GM21515 (cell line): ENCODE results near the gene LSM14B.
"Not testable (repeated sequence)": the region's sequence is repeated elsewhere in the genome, so short reads cannot be mapped to it uniquely, and the experiment has no call there.

ENCODE experiments used
- ATAC-seq: cut with Tn5 transposase; IDR thresholded peaks from one replicate; pipeline ENCODE4 v1.9.1; 2021; ENCODE audit not compliant: unreplicated experiment

Gene LSM14B

DNA sequence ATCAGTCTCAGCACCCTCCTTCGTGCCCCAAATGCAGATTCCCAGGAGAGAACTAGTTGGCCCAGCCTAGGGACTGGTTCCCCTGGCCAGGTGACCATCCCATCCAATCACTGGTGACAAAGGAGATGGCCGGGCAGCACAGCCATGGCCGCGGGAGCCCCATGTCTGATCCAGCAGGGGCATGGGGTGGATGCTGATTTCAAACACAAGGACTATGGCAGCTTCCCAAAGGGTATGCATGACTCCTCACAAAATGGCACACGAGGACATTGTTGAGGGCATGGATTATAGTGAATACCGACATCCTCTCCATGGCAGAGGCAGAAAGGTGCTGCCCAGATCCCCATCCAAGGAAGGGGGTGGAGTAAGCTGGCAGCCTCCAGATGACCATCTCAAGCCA is 9.9 kb upstream of the LSM14B start:
- no peak for ATAC-seq

DNA sequence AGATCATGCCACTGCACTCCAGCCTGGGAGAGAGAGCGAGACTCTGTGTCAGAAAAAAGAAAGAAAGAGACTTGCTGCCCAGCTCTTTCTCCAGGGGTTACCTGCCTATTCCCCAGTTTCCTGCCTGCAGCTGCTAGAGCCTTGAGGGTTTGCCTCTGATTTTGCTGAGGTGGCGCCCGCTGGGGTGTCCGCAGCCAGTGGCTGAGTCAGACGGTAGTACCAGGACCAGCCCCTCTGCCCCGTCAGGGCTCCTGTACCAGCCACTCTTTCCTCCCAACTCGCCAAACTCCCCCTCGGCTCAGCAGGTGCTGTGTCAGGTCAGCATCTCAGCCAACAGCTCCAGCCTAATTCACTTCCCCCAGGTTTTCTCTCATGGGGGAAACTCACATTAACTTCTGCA is 7.4 kb upstream of the LSM14B start:
- no peak for ATAC-seq

DNA sequence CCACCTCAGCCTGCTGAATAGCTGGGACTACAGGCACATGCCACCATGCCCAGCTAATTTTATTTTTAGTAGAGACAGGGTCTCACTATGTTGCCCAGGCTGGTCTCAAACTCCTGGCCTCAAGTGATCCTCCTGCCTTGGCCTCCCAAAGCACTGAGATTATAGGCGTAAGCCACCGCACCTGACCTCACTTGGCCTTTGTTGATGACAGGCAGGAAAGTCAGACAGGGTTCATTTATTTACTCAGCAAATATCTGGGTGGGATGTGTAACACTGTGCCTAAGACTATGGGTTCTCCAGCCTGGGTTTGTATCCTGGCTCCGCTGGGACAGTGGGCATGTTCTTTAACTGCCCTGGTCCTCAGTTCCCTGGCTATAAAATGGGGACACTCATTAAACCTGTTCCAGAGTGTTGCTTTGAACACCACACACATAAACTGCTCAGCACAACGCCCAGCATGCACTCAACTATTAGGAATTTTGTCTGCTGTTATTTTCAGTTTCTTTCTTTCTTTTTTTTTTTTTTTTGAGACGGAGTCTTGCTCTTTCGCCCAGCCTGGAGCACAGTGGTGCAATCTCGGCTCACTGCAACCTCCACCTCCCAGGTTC is 6.4 kb upstream of the LSM14B start:
- ATAC-seq = not testable (repeated sequence)

DNA sequence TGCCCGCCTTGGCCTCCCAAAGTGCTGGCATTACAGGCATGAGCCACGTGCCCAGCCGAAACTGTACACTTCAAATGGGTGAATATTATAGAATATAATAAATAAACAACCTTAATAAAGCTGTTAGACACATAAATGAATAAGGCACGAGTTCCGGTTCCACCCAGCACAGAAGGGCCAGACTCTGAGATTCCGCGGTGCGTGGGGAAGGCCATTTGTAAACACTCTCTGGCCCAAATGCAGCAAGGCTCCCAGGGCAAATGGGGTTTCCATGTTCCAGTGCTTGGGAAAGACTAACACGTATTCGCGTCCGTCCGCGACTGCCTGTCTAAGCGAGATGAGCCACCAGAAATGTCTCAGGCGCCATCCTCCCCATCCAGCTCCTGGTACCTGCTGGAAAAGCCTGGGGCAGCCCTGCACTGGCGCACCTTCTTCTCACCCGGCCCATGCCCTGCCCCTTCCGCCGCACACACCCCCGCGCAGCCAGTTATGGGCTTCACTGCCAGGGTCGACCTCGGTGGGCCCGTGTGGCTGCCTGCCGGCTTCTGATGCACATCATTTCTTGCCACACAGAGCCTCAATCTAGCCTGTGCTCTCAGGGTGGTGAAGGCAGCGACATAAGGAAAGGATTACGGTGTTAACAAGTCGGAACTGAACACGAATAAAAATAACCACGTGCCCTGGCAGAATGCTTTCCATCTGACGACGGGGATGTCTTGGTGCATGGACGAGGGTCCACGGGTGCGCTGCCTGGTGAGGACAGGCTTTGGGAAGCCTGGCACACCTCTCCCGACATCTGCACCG is 5.5 kb upstream of the LSM14B start:
- no peak for ATAC-seq

DNA sequence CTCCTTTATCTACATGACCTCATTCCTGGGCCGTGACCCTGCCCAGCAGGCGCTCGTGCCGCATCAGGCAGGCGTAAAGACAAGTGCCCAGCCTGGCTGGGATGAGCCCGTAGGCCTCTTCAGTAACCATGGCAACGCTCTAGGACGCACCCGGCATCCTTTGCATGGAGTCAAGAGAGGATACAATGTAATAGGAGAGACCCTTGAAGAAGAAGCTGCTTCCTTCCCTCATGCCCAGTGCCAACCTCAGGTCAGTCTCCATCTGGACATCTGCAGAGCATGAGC is 5.0 kb upstream of the LSM14B start:
- no peak for ATAC-seq

DNA sequence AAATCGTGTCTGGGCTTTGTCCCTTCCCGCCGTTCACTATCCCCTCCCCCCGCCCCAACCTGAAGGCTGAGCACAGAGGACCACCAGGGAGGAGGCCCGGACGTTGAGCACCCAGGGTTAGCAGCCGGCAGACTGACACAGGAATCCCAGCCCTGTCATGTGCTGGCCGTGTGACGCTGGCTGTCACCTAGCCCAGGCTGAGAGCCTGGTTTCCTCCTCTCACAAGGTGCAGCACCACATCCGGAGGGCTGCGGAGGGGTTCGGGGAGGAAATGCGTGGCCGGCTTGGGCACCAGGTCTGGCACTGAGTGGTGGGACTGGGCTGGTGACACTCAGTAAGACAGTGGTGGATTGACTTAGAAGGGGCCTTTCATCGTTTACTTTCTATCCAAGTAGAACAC is 4.6 kb upstream of the LSM14B start:
- ATAC-seq = no peak

DNA sequence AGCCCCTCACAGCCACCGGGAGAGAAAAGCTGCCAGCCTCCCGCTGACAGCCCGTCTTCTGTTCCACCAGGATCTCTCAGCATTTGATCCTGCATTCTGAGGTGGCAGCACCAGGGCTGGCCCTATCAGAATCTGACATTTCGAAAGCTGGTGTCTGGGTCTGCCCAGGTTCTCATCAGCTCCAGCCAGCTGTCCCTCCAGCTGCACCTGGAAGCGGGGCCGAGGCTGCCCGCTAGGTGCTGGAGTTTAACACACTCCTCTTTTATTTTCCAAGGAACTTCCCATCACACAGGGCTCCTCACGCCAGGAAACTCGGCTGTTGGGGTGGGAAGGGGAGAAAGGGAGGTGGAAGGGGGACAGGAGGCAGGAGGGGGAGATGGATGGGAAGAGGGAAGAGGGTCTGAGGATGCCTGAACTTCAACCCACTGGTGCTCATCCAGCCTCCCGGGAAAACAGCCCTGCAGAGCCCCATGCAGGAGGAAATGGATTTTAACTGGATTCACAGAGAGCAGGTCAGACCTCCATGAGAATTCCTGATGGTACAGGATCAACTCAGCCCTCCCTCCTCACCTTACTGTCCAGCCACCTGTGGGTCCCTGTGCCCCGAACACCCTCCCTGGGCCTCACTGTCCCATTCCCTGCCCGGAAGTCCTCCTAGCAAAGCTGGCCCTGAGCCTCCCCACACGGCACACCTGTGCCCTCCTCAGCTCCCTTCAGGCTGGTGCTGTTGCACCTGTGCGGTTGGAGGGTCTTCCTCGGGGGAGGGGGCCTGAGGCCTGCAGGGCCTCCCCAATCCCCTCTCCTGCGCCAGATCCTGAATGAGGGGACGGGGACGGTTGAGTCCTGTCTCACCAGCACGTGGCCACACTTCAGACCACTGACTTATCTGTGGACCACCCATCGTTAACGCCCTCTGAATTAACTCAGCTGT is 3.9 kb upstream of the LSM14B start:
- ATAC-seq = no peak

DNA sequence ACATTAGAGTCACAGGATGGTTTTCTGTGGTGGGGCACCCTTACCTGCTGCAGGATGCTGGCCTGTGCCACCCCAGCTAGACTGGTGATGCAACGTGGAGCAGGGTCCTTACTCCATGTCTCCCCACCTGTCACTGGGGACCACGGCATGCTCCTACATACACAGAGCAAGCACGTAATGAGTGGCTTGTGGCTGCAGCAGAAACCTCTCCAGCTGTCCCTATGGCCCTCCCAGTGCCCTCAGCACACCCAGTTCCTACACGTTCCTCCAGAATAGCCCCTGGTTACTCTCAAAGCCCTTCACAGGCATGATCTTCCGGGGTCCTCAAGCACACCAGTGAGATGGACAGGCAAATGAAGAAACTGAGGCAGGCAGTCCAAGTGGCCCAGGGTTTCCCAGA is 3.2 kb upstream of the LSM14B start:
- ATAC-seq = no peak

DNA sequence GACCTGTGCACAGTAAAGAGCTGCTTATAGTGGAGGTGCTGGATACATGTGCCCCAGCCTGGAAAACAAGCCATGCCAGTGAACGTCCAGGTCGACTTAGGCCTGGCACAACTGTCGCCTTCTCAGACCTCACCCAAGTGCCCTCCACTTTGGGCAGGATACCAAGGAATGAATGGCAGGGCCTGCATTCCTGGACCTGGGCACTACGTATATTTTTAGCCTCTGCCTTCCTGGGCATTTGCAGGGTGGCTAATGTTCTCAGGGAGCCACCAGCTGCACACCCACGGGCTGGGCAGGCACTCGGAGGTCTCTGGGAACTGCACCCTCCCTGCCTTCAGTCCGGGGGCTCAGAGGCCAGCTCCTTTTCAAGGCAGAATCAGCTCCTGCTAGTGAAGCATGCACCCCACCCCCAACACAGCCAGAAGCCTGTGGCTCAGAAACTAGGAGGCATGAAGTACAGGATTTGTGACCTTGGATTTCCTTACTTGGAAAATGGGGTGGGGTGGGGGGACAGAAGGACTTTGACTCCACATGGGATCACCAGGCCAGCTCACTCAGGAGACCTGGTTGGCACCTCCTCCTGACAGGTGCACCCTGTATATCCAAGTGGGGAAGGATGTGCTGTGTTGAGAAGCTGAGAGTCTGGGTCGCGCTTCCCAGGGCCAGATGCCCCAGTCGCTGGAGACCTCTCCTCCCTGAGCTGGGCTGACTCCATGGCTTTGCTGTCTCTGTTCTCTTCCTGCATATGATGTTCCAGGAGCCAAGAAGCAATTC is 2.5 kb upstream of the LSM14B start:
- no peak for ATAC-seq

DNA sequence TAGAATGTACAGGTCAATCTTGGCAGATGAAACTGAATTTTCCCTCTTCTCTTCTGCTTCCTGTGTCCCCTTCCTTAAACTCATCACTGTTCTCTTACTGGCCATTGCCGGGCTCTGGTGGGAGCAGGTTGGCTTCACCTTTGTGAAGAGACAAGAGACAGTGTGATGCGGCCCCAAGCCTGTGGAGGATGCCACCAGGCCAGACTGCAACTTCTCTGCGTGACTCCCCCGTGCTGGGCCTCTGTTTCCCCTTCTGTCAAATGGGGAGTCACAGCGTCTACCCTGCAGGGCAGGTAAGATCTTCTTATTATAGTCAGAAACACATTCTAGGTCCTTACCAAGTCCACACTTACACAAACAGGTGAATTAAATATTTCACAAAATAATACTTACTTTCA is 1.9 kb upstream of the LSM14B start:
- ATAC-seq = no peak

DNA sequence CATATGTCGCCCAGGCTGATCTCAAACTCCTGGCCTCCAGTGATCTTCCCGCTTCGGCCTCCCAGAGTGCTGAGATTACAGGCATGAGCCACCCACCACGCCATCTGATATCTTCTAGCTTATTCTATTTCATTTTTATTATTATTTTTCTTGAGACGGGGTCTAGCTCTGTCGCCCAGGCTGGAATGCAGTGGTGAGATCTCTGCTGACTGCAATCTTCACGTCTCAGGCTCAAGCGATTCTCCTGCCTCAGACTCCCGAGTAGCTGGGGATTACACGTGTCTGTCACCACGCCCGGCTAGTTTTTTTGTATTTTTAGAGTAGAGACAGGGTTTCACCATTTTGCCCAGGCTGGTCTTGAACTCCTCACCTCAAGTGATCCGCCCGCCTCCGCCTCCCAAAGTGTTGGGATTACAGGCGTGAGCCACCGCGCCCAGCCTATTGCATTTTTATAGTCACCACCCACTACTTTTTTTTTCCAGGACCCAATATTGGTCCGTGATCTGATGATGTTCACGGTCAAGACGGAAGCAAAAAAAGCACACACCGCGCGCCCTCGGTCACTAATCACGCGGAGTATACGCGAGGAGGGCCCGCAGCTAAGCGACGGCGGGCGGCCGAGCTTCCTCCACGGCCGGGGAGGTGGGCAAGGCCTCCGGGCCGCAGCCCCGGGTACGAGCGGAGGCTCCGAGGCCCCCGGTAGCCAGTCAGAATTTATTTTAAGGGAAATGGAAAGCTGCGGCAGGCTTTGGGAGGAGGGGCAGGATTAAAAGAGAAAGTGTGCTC is 1.1 kb upstream of the LSM14B start:
- ATAC-seq = peak; percentile 10

DNA sequence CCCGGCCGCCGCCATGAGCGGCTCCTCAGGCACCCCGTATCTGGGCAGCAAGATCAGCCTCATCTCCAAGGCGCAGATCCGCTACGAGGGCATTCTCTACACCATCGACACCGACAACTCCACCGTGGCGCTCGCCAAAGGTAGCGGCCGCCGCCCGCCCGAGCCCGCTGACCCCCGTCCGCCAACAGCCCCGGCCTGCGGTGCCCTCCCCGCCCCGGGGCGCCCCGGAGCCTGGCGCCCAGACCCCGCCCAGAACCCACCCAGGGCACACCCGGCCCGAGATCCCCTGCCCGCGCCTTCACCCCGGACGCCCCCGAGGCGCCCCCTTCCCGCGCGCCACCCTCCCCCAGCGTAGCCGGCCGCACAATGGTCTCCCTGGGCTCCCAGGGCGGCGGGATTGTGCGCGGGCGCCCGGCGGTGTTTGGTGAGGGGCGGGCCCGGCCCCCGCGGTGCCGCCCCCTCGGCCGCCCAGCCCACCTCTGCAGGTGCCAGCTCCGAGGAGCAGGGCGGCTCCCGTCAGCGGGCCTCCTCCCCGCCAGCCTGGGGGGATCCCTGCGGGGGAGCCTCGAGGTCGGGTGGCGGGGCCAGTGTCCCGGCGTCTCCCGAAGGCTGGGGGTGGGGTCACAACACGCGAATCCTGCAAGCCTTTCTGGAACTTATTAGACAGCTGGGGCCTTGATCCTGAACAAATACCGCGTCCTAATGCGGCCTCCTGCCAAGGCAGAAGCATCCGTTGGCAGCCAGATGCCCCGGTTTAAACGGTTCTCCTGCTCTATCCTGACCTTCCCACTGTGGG is 577 bp downstream of the LSM14B start:
- ATAC-seq = peak; percentile 11

DNA sequence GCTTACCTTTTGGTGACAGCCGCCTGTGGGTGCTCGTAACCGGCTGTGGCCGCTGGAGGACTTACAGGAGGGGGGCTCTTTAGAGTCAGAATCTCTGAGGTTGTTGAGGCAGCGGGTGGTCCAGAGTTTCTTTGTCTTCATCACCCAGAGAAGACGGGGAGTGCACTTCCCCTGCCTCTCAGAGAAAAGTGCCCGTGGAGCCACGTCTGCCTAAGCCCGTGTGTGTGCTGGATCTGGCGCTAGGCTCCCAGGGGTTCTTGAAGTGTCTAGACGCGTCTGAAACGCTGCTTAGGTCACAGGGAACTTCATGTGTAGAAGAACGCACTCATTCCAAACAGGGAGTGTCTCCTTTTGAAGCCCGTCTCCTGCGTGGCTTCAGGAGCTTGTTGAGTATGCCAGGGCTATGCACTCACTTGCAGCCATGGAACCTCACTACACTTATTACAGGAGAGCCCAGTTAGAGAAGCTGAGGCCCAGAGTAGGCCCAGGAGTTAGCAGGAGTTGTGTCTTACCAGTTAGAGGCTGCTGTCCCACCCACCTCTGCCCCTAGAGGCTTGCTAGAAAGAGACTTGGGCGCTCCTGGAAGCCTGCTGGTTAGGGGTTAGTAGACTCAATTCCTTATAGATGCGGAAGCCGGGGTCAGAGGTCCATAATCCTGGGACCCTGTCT is 1.3 kb downstream of the LSM14B start:
- no peak for ATAC-seq

DNA sequence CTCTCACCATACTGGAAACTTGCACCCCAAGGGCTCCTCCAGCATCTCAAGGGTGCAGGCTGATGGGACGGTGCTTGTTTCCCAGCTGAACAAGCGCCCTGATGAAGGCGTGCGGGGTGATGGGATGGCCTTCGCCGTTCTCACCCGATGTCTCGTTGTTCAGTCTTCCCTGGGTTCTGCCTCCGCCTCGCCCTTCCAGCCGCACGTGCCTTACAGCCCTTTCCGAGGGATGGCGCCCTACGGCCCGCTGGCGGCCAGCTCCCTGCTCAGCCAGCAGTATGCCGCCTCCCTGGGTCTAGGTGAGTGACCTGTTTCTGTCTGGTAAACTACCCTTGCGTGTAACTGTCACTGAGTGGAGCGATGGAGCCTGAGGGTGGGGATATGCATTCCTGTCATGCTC is 3.9 kb downstream of the LSM14B start:
- ATAC-seq = no peak

DNA sequence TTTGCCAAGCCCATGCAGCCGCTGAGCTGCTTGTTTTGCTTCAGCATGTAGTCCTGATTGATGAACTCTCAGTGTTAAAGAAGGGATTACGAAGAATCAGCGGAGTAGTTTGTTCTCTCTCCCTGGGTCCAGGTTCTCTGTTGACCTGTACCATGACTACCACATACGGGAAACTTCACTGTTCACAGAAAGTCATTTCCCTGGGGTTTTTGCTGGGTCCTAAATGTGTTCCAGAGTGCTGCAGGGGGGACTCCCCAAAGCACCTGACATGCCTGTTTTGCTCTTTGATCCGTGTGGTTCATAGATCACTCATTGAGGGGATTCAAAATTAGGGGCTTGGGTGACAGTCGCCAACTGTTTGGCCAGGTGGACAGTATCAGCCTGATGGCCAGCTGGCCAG is 5.5 kb downstream of the LSM14B start:
- no peak for ATAC-seq

DNA sequence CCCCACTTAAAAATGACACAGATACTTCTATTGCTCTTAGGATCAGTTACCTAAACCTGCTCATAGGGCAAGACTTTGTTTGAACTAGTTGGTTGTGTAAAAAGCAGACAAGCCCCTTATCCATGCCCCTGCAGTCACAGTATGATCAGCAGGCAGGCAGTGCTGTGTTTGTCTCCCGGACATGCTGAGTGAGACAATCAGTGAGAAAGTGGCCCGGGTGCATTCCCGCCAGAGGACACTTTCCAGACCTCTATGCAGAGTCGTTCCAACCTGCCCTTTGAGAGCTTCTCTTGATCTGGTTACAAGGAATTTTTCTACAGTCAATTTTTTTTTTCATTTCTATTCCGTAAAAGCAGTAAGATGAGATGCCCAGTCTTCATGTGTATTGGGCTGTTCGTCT is 6.2 kb downstream of the LSM14B start:
- no peak for ATAC-seq

DNA sequence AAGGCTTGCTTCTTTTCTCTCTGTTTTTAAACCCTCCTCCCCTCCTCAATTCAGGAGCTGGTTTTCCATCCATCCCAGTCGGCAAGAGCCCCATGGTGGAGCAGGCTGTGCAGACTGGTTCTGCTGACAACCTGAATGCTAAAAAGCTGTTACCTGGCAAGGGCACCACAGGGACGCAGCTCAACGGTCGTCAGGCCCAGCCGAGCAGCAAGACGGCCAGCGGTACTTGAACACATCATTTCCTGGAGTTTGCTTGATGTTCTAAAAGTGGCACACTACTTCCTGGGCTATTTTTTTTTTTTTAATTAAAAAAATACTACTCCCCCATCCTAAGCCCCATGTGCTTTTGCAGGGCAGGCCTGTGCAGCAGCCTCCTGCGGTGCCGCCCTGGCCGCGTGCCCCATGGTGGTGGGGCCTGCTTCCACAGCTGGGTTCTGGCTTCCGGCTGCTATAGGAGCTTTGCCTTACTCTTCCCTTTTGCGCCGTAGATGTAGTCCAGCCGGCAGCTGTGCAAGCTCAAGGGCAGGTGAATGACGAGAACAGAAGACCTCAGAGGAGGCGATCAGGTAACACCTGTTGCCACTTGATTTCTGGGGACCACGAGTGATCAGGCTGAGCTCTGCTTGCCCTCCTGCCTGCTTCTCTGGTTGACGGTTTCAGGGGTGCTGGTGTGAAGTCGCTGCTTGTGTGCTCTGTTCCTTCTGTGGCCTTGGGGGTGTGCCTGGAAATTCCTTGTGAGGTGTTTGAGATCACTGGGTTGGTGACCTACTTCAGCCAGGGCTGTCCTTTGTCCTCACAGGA is 7.7 kb downstream of the LSM14B start:
- no peak for ATAC-seq

DNA sequence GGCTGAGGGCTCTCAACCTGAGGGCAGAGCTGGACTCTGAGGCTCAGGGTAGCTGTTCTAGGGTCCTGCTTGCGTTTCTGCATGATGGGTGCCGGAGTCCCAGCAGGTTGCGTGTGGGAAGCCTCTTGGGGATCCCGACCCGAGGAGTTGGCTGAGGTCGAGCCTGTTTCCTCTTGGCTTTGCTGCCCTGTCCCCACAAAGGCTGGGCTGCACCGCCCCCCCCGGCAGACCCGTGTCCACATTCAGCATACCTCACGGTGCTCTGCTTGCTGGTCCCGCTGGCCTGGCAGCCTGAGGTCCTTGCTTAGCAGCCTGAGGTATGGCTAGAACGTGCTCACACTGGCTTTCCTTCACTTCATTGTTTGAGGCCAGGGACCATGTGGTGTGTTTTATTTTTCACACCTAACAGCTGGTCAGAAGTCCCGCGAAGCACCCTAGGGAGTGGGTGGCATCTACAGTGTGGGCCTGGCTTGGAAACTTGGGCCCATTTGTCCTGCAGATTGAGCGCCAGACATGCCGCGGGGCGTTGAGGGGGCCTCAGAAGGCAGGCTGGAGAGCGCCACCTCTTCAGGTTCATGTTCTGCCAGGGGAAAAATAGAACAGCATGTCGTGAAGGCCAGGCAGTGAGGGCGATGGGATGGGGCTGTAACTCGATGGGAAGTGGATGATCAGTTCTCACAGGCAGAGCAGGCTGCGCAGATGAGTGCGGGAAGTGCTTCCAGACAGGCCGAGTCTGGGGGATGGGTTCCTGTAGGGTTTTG is 9.5 kb downstream of the LSM14B start:
- no peak for ATAC-seq
